GM21390 (cell line): ENCODE measurements around the gene CASZ1.

Experiments
- ATAC-seq: cut with Tn5 transposase; IDR thresholded peaks from one replicate; pipeline ENCODE4 v1.9.1; 2021; ENCODE audit not compliant: unreplicated experiment

CASZ1 gene

DNA sequence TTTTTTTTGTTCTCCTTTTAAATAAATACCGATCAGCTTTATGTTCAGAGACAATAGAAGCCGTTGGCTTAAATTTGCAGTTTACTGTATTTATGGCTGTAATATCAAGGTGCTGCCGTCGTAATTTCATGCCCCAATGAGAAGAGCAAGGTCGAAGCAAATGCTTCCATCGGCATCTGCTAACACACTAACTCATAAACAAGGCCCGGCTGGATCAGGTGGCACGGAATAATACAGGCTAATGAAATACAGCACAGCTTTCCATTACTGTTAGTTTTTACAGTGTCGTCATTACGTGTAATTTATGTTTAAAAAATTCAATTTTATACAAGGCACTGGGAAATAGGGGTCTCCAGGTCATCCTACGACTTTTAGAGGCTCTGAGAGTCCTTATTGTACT is 202.7 kb downstream of the CASZ1 start:
- no peak for ATAC-seq

DNA sequence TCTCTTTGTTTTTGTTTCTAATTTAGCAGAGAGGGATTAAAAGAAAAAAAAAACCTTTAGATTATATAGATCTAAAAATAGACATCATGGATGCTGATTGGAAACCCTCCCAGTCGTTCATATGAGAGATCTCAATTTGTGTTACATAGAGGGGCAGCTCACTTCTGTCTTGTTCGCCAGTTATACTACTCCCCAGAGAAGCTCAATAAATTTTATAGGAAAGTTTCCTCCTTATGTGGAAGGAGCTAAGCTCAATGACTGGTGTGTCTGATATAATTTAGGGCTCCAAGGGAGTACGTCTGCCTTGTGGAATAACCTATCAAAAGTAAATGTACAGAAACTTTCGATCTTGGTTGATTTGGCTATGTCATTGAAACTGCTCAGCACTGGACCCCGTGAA is 204.1 kb downstream of the CASZ1 start:
- no peak for ATAC-seq

DNA sequence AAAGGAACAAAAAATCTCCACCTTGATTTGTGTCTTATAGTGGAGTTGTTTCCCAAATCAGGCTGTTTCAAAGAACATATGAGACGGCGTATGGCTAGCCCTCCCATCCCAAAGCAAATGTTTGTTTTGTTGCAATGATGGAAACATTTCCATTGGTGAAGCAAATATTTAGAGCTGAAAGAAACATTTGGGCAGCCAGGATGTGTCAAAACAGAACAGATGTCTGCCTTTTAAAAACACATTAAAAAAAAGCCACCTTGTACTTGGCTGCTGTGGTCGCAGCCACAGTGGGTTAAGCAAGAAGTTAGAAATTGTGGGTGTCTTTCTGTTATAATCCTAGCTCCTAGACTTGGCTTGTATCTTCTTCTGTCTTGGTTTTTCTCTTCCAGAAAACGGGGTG is 205.4 kb downstream of the CASZ1 start:
- no peak for ATAC-seq

DNA sequence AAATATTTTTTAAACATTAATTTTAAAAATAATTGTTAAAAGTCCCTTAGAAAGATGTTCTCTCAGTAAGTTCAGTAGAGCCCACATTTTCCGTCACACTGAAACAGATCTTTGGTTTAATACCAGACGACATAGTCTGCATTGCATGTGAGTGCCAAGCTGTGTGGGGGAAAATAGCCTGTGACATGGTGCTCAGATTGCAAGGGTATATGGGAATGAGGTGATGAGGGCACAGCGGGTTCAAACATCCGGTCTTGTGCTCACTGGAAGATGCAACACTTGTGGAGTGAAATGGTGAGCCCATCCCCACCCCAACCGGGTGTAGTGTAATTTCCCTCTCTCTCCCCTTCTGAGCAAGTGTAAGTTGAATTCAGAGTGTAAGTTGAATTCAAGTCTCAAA is 207.4 kb downstream of the CASZ1 start:
- ATAC-seq, result no peak

DNA sequence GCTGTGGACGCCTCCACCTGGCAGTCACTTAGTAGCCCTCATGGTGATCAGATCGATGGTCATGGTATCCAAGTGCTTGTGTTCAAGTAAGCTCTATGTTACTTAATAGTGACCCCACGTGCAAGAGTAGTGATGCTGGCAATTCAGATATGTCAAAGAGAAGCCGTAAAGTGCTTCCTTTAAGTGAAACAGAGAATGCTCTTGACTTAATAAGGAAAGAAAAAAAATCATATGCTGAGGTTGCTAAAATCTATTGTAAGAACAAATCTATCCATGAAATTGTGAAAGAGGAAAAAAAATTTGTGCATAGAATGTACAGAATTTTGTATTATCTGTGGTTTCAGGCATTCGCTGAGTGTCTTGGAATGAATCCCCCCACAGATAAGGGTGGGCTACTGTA is 207.8 kb downstream of the CASZ1 start:
- ATAC-seq, result no peak
